HG02852 (cell line): Measurements from ENCODE around the gene FAM107A.
A peak's percentile ranks its signal among the peaks of the same experiment; 100 is the strongest.

Source experiments
- ATAC-seq: cut with Tn5 transposase; IDR thresholded peaks from one replicate; pipeline ENCODE4 v1.9.1; 2021; ENCODE audit warnings: mild to moderate bottlenecking, moderate library complexity; ENCODE audit not compliant: unreplicated experiment

Gene FAM107A

DNA sequence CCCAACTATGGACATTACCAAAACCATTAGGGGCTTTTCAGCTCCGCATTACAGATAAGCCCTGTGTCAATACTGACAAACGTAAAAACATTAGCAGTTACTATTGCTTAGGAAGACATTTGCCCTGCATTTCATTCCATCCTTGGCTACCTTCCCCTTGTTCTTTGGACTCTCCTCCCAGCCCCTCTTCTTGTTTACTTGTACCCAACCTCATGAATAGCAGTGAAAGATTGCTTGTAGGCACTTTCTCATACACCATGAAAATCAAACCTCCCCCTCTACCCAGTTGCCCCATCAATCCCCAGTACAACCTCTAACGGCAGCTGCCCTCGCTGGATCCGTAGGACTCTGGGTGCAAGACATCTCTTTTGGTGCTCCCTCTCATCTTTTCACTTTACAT lies 16.9 kb upstream of the FAM107A start:
- no peak for ATAC-seq

DNA sequence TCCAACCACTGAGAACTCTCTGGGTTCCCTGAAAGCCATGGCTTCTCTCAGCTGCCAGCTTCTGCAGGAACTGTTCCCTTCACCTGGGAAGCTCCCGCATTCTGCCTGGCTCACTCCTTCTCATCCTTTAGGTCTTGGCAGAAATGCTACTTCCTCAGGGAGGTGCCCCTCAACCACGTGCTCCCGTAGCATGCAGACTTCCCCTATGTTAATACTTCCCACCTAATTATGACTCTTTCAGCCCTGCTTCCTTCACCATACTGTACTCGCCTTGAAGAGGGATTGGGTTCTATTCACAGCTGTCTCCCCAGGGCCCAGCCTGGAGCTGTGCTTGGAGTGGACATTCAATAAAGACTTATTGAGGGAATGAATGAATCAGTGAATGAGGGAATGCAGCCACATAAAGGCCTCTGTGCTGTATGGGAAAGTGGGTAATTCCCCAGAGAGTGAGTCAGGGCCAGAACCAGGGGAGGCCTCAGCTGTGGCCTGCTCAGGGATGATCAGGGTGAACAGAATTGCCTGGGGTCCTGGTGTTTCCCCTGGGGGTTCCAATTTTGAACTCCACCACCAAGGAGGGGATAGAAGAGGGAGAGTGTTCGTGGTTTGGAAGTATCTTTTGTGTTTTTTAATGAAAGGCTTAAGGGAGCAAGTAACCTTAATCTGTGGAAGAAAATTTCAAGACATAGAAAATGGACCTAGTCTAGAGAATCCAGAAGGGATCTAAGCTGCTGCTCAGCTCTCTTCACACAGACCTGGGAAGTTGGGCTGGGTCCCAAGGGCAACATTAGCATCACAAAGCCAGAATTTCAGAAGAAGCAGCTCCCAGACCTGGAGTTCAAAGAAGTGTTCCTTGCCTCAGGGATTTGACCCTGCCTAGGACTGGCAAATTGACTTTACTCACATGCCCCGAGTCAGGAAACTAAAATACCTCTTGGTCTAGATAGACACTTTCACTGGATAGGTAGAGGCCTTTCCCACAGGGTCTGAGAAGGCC lies 14.6 kb upstream of the FAM107A start:
- ATAC-seq, result no peak

DNA sequence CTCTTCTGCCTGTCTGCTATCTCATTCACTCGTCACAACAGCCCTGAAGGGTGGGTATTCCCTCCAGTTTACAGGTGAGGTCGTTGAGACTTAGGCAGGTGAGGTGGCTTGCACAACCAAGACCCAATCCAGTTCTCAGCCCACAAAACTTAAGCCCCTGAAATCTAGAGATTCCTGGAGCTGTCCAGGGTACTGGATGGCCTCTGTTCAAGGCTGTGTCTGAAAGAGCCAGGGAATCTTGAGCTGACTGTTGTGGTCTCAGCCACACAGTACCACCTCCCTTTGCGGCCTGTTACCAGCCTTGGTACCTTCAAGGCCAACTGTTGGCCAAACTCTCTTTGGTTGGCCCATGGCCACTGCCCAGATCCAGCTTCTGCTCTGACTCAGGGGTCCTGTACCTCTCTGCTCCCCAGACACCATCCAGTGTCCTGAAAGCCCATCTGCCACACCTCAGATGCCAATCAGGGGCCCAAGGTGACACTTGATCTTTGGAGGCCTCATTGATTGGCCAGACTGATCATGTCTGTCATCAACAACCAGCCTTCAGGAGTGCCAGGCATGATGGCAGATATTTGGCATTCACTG lies 10.9 kb upstream of the FAM107A start:
- no peak for ATAC-seq

DNA sequence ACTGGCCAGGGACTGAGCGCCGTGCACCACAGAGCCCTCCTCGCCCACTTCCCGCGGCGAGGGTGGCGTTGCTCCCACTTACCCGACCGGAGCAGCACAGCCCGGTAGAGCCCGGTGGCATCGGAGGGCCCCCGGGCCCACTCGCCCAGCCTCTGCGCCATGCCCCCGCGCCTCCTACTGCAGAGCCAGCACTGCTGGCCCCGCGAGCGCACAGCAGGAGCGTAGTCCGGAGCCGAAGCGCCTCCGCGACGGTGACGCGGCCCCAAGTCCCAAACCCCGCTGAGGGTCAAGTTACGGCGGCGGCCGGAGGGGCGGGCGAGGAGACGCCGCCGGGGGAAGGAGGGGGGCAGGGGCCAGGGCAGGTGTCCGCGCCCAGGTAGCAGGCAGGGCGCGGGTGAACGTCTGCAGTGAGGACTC lies 9.6 kb upstream of the FAM107A start:
- no peak for ATAC-seq

DNA sequence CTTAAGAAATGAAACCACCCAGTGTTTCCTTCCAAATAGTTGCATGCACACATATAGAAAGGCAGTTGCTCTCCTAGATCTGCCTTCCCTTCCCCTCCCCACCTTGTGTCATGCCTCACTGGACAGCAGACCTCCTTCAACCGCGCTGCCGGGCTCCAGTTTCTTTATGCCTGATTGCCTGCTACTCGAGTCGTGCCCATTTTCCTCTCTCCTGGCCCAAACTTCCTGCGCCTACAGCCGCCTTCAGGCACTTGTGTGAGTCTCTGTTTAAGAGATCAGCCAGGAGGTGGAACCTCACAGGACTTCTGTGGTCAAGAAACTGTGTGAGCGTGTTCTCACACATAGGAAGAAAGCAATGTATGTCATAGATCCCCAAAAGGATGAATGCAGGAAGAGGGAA lies 8.8 kb upstream of the FAM107A start:
- no peak for ATAC-seq

DNA sequence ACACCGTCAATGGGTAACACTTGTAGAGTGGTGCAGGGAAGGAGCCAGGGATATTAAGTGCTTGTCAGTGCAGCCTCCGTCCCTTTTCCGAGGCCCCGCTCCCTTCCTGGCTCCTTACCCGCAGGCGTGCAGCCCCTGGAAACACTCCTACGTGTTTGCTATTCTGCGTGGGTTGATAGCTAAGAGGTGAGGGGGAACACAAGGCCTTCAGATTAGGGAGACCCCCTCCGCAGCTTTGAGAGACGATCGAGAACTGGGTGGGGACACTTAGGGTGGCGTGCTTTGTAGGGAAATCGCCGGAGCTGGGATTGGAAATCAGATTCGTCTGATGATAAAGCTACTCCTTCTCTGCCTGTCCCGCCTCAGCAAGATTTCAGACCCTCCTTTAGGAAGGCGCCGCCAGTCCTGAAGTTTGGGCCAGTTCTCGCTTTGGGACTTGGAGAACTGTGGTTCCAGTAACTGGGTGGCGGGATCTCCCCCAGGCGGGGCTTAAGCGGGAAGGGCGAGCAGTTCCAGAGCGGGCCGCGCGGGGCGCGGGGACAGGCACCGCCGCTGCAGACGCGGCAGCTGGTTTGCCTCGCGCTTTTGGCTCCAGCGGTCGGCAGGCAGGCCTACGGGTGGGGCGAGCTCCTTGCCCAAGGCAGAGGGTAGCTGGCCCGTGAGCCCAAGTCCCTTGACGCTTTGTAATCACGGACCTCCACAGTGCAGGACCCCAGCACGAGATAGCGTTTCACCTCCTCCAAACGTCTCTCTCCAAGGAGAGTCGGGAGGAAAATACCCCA lies 8.0 kb upstream of the FAM107A start:
- peak; percentile 87 for ATAC-seq

DNA sequence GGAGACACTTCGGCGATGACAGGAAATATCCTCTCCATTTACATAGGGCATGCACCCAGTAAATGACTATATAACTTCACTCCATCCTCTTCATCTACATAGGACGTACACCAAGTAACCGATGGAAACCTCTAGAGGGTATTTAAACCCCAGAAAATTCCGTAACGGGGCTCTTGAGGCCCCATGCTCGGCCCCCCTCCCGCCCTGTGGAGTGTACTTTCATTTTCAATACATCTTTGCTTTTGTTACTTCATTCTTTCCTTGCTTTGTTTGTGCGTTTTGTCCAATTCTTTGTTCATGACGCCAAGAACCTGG lies 7.5 kb upstream of the FAM107A start:
- ATAC-seq, result no peak

DNA sequence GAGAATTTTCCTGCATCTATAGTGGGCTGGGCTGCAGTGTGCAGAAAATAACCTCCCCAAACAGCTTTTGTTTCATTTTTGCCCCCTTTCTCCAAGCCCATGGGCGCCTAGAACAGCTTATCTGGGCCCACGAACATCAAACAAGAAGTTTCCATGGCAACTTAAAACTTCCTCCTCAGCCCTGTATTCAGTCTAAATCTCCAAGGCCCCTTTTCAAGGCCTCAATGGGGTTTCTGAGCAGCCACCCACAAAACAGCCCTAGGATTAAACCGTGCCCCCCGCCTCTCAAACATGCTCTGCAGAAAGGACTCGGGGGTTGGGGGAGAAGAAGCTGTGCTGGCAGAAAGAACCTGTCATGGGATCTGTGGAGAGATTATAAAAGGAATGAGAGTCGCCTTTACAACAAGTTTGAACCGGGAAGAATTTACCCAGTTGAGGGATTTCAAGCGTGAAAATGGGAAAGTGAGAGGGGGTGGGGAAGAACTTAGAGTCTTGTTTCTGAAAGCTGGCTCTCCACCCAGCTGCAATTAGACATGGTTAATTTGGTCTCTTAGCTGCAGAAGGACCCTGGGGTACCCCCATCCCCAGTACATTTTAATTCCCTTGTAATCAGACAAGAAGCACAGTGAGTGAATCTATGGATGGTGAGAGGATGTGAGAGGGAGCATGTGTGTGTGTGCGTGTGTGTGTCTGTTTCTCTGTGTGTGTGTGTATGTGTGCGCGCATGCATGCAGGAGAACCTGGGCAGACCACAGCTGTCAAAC lies 4.3 kb upstream of the FAM107A start:
- ATAC-seq, result no peak

DNA sequence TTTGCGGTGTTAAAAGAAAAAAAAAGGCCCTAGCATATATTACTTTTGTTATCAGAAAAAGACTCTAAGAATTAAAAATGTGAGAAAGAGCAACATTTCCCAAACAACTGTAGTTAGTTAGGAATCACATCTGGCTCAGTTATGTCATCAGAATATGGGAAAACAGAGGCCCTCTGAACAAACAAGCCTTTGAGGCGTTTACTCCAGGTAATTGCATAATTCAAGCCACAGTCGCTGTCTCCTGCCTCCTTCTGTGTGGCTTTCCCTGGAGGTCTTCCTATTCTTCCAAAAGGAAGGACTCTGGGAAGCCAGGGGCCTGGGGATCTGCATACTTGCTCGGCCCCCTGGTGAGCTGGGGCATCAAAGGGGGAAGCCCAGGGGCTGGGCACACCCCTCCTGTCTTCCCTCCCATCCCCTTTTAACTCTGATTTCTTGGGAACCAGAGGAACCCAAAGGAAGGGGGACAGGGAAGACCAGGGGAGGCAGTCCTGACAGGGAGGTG lies 3.7 kb upstream of the FAM107A start:
- ATAC-seq, result no peak

DNA sequence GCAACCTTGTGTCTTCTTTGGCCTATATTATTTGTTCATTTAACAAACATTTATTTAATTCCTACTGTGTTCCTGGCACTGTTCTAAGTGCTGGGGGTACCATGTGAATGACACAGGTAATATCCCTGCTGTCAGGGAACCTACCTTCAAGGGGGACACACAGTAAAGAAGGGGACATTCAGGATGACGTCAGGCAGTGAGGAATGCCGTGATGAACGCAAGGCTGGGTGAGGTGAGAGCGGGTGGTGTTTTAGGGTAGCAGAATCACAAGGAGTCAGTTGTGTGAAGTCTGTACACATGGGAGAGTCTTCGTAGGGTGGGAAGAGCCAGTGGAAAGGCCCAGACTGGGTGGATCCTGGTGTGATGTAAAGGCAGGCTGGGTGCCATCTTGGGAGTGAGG lies 1.7 kb upstream of the FAM107A start:
- ATAC-seq, result no peak

DNA sequence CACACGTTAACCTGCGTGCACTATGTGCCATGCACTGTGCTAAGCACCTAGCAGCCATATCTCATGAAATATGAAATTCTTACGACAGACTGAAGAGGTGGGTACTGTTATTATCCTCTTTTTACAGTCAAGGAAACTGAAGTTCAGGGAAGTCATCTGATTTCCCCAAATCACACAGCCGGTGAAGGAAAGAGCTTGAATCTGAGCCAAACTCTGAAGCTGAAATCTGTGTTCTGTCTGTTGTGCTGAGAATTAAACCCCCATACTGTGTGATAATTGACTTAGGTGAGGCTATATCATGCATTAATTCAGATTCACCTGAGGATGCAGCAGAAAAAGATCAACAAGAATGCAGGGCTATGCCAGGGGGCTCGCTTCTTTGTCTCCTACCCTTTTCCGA lies 475 bp downstream of the FAM107A start:
- ATAC-seq, result no peak

DNA sequence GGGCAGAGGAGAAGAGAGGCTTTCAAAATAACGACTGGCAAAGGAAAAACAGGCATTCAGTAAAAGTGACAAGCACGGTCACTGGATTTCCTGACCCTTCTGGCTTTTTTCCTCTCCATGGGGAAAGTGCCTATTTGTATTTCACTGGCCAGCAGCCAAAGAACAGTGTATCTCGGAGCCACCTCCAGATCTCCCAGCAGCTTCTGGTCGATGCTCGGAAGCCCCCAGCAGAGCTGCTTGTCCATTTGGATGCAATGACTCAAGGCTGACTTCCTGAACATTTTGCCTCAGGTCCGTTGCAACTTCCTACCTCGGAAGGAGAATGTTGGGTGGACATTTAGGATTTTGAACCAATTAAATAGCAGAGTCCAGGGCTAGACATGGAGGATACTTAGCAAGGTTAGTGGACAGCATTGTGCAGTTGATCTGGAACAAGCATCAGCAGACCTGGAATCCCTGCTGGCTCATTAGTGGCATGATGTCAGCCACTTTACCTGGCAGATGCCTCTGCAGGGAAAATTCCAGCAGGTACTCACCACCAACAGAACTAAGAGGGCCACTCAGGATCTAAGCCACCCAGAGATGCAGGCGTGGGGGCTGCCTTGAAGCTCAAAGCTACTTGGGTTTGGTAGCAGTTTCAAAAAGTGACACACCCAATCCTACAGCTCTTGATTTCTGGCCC lies 1.1 kb downstream of the FAM107A start:
- no peak for ATAC-seq

DNA sequence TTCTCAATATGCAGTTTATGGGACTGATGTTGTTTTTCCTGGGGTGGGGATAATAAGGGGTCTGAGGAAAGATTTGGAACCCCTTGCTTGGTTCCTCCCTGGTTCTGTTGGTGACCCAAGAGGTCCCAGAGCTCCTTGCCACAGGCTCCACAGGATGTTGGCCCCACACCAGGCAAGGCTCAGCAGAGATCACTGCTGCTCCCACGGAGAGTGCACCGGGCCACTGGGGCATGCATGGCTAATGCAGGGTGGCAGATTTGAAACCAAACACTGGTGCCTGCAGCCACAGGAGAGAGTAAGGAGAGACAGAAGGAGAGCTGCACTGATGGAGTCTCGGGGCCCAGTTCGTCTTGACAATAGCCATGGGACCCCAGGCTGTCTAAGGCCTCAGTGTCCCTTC lies 2.5 kb downstream of the FAM107A start:
- no peak for ATAC-seq

DNA sequence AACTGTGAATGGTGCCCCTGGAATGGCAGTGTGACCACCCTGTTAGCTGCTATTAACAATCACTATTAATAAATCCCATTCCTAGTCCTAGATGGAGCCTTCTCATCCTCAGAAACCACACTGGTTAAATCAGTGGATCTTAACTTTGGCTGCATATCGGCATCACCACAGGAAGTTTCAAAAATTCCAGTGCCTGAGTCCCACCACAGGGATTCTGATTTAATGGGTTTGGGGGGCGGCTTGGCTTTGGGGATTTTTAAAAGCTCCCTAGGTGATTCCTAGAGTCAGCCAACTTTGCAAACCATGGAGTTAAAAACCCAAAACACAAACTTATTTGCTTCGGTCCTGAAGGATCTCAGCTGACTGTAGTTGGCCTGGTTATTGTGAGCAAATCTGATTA lies 3.1 kb downstream of the FAM107A start:
- no peak for ATAC-seq

DNA sequence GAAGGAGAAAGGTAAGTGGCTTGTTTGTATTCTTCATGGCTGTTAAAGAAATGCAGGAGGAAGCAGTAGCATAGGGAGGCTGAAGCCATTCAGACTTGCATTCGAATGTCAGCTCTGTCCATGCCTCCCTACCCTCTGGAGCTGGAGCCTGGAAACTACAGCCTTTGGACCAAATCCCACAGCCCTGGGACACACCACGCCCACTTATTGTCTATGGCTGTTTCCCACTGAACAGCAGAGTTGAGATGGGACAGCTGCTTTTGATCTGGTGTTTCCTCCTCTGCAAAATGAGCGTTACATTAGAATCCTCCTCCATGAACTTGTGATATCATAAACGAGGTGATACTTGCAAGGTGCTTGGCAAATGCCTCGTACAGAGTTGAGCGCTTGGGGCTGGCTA lies 3.6 kb downstream of the FAM107A start:
- ATAC-seq, result no peak

DNA sequence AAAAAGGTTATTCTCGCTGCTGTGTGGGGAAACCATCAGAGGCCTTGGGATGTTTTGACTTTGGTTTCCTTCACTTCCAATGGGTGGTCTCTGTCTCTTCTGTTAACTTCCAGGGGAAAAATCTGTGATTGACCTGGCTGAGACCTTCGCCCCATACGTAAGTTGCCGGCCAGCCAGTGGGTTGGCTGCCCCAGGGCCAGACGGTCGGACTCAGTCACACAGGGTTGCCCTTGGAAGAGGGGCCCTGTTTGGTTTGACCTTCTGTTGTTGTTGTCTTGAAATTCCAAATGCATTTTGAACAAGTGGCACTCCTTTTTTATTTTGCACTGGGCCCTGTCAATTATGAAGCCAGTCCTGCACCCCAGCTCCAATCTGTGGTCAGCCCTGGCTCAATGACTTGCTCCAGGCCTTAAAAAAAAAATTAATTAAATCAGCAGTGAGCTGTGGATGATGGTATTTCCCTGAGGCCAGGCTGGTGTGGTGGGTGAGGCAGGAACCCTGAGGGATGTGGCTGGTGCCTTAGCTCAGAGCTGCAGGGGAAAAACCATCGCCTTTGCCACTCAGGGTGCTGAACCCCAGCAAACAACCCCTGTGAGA lies 4.5 kb downstream of the FAM107A start:
- ATAC-seq, result no peak

DNA sequence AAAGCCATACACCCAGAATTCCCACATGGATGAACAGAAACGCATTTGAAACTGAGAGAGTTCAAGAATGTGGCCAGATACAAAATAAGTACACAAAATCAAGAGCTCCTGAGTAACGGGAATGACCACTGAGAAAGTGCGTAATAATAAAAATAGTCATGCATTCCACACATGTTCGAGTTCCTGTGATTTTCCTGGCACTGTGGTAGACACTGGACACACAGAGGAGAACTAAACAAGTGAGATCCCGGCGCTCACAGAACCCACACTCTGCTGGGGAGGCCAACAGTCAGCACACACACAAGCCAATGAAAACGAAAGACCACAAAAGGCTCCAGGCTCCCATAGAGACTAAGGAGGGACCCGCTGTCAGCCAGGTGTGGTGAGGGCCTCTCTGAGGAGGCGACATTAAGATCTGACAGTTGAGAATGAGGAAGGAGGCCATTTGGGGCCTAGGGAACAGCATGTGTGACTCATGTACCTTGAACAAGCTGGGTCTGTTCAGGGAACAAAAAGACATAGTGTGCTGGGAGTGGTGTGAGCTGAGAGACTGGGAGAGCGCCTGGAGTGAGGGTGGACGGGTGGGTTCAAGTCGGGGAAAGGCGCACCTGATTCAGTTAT lies 5.1 kb downstream of the FAM107A start:
- ATAC-seq, result no peak

DNA sequence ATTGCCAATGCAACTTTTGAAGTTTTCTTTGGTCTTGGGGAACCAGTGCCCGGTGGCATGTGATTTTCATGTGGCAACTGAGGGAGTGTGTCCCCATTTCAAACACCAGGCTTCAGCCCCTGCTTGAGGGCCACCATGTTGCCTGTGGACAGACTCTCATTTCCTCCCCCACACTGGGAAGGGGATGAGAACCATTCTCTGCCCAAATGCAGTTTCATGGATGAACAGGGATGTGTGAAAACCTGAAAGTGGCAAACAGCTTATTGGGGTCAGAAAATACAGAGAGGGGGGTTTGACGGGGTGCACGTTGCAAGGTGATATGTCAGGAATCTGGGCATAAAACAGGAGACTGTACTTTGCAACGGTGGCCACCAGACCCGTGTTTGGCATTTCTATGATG lies 6.3 kb downstream of the FAM107A start:
- no peak for ATAC-seq

DNA sequence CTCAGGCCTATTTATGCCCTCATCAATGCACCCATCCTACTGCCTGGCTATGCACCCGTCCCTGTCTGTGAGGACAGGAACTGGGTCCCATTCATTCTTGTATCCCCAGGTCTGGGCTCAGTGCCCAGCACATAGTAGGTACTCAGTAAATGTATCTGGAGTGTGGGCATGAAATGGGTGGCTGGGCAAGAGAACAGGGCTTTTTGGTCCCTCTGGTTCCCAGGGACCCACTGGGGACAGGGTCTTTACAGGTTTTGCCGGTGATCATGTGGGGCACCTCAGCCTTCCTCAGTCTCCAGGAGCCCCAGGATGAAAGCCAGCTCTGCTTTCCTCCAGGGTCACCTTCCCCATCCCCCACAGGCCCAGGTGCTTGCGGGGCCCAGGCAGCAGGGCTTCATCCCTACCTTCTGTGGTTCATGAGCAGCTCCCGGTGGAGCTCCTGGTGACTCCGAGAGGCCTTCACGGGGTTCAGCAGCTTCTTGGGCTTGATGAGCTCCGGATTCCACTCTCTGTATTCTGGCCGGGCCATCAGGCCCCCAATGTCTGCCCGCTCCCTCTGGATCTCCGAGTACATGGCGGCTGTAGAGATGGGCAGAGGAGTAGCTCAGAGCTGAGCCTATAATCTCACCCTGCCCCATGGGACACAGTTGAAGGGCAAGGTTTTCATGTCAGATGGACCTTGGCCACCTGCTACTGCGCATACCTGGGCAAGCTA lies 7.7 kb downstream of the FAM107A start:
- no peak for ATAC-seq
